OCI-LY1 (cell line): ENCODE measurements around the gene ARHGEF37.

Experiments used
- H2AFZ ChIP-seq: fragments of 200-600 bp; sonication (generic), shearing (Covaris generic); 2 replicates; pipeline ENCODE4 v1.6.0; 2014; ENCODE audit warnings: antibody characterized with exemption, mild to moderate bottlenecking, low read length
- H3F3A ChIP-seq: fragments of 200-600 bp; sonication (generic), shearing (Covaris generic); 2 replicates; pipeline ENCODE4 v1.6.0; 2014; ENCODE audit warnings: mild to moderate bottlenecking, antibody characterized with exemption, low read length, moderate library complexity; ENCODE audit not compliant: insufficient read depth
- H3K27ac ChIP-seq: fragments of 200-600 bp; sonication (generic); 2 replicates; pipeline ENCODE4 v1.5.1; 2014; ENCODE audit warnings: low read length, mixed run types, mild to moderate bottlenecking, low read depth; ENCODE audit not compliant: poor library complexity, severe bottlenecking
- H3K27me3 ChIP-seq: fragments of 200-600 bp; sonication (generic); 2 replicates; pipeline ENCODE4 v1.6.0; 2014; ENCODE audit warnings: antibody characterized with exemption, mild to moderate bottlenecking, low read length, moderate library complexity; ENCODE audit not compliant: insufficient read depth
- H3K36me3 ChIP-seq: fragments of 200-600 bp; sonication (generic); 2 replicates; pipeline ENCODE4 v1.6.1; 2014; ENCODE audit warnings: mild to moderate bottlenecking, antibody characterized with exemption, low read length, moderate library complexity, mixed read lengths; ENCODE audit not compliant: insufficient read depth
- H3K4me1 ChIP-seq: fragments of 200-600 bp; sonication (generic); 2 replicates; pipeline ENCODE4 v1.5.1; 2014; ENCODE audit warnings: mild to moderate bottlenecking, low read length, moderate library complexity; ENCODE audit not compliant: insufficient read depth, severe bottlenecking
- H3K4me2 ChIP-seq: fragments of 200-600 bp; sonication (generic), shearing (Covaris generic); 2 replicates; pipeline ENCODE4 v1.6.1; 2014; ENCODE audit warnings: low read length
- H3K4me3 ChIP-seq: fragments of 200-600 bp; sonication (generic); 2 replicates; pipeline ENCODE4 v1.5.1; 2014; ENCODE audit warnings: low read length, low read depth, mild to moderate bottlenecking, mixed read lengths; ENCODE audit not compliant: poor library complexity, severe bottlenecking
- H3K79me2 ChIP-seq: fragments of 200-600 bp; shearing (Covaris generic); 2 replicates; pipeline ENCODE4 v1.6.1; 2016; ENCODE audit warnings: mixed run types, low read length, mixed read lengths; ENCODE audit not compliant: insufficient read depth
- H3K9ac ChIP-seq: fragments of 200-600 bp; sonication (generic), shearing (Covaris generic); 2 replicates; pipeline ENCODE4 v1.6.1; 2014; ENCODE audit warnings: mild to moderate bottlenecking, low read length, mixed read lengths
- H3K9me2 ChIP-seq: fragments of 200-600 bp; sonication (generic), shearing (Covaris generic); 2 replicates; pipeline ENCODE4 v1.6.1; 2014; ENCODE audit warnings: low read depth, mild to moderate bottlenecking, low read length, mixed read lengths
- H3K9me3 ChIP-seq: fragments of 200-600 bp; shearing (Covaris generic); 2 replicates; pipeline ENCODE4 v1.6.1; 2014; ENCODE audit warnings: low read length, mixed read lengths
- H4K20me1 ChIP-seq: fragments of 200-600 bp; sonication (generic), shearing (Covaris generic); 2 replicates; pipeline ENCODE4 v1.6.0; 2016; ENCODE audit warnings: mild to moderate bottlenecking, low read length; ENCODE audit not compliant: insufficient read depth
- CTCF ChIP-seq: fragments of 200-600 bp; sonication (generic), shearing (Covaris generic); IDR thresholded peaks from 2 replicates; pipeline ENCODE4 v1.5.1; 2017; ENCODE audit warnings: mild to moderate bottlenecking, antibody characterized with exemption, low read length, moderate library complexity, mixed read lengths
- EZH2 ChIP-seq: fragments of 200-600 bp; sonication (generic), shearing (Covaris generic); IDR thresholded peaks from 2 replicates; pipeline ENCODE4 v1.8.0; 2017; ENCODE audit warnings: borderline replicate concordance, mixed run types, mild to moderate bottlenecking, antibody characterized with exemption, low read length, moderate library complexity, mixed read lengths

ARHGEF37 gene

GRCh38 chr5:149576021-149576420 lies 5.3 kb upstream of the ARHGEF37 start:
- H3K36me3 ChIP-seq, result no peaks in the 10 kb centered on the region
- H3K79me2 ChIP-seq, result no peaks in the 10 kb centered on the region
- TF ChIP-seq CTCF (no peak), EZH2 (no peak)
- H4K20me1 ChIP-seq, result no peaks in the 10 kb centered on the region
- H3K4me2 ChIP-seq, result no peak overlapping the region
- H3K27me3 ChIP-seq, result no peaks in the 10 kb centered on the region
- H3K27ac ChIP-seq, result no peak overlapping the region
- no peak overlapping the region for H2AFZ ChIP-seq
- H3K9me3 ChIP-seq, result no peaks in the 10 kb centered on the region
- H3K4me3 ChIP-seq, result no peak overlapping the region
- no peak overlapping the region for H3K9ac ChIP-seq
- H3K4me1 ChIP-seq, result peaks cover 4% of the 10 kb centered on the region
- H3K9me2 ChIP-seq, result no peaks in the 10 kb centered on the region
- H3F3A ChIP-seq, result no peaks in the 10 kb centered on the region

- Histone ChIP-seq H3F3A (no peaks in the 10 kb centered on the region), H3K36me3 (no peaks in the 10 kb centered on the region), H3K9me3 (no peaks in the 10 kb centered on the region), H4K20me1 (no peaks in the 10 kb centered on the region), H3K79me2 (no peaks in the 10 kb centered on the region), H2AFZ (no peak overlapping the region), H3K4me3 (no peak overlapping the region), H3K4me2 (no peak overlapping the region), H3K27ac (no peak overlapping the region), H3K27me3 (no peaks in the 10 kb centered on the region), H3K4me1 (peaks cover 9% of the 10 kb centered on the region), H3K9ac (no peak overlapping the region), H3K9me2 (no peaks in the 10 kb centered on the region)
- TF ChIP-seq CTCF (no peak), EZH2 (no peak)
Measured at GRCh38 chr5:149578896-149579295, 2.4 kb upstream of the ARHGEF37 start.

GRCh38 chr5:149580808-149581191 lies 498 bp upstream of the ARHGEF37 start:
- Histone ChIP-seq H2AFZ (no peak overlapping the region), H3K4me3 (peak overlapping the region; percentile 55), H3K27ac (no peak overlapping the region), H3K36me3 (no peaks in the 10 kb centered on the region), H3F3A (no peaks in the 10 kb centered on the region), H3K79me2 (no peaks in the 10 kb centered on the region), H3K9me3 (no peaks in the 10 kb centered on the region), H3K9ac (peak overlapping the region; percentile 15; the same call in 1 of the 2 replicates), H3K4me1 (peaks cover 9% of the 10 kb centered on the region), H3K27me3 (peaks cover 2% of the 10 kb centered on the region; the same call in 1 of the 2 replicates), H4K20me1 (no peaks in the 10 kb centered on the region), H3K9me2 (no peaks in the 10 kb centered on the region), H3K4me2 (peak overlapping the region; percentile 70)
- TF ChIP-seq EZH2 (no peak), CTCF (no peak)
